Measurements from ENCODE around the gene ADCY10.
"Not testable (repeated sequence)": the region's sequence is repeated elsewhere in the genome, so short reads cannot be mapped to it uniquely, and the experiment has no call there.

ADCY10 gene

GRCh38 chr1:167812972-167813371, 101.0 kb downstream of the ADCY10 start:
- H3K4me3 ChIP-seq (IDR thresholded peaks at IDR 0.05; ENCODE audit: insufficient read depth, low read depth, low read length) = no peak overlapping the region
- no peak overlapping the region for H3K9ac ChIP-seq
- peaks cover 4% of the 10 kb centered on the region for H3K4me1 ChIP-seq (ENCODE audit: low read depth, poor library complexity, severe bottlenecking)
- H4K20me1 ChIP-seq (ENCODE audit: insufficient read depth) = no peaks in the 10 kb centered on the region
- H3K36me3 ChIP-seq (ENCODE audit: insufficient read depth) = no peaks in the 10 kb centered on the region
- H2AFZ ChIP-seq (ENCODE audit: low read depth) = no peak overlapping the region
- H3K4me2 ChIP-seq = no peak overlapping the region
- no peaks in the 10 kb centered on the region for H3K79me2 ChIP-seq (ENCODE audit: insufficient read depth, low read depth)
- H3K27me3 ChIP-seq (ENCODE audit: insufficient read depth, low read depth) = no peaks in the 10 kb centered on the region
- no peak for TF ChIP-seq CTCF (conservative IDR thresholded peaks at IDR 0.05; ENCODE audit: low read depth, low read length)
- H3K27ac ChIP-seq = no peak overlapping the region

GRCh38 chr1:167808690-167809089, 105.2 kb downstream of the ADCY10 start:
- TF ChIP-seq CTCF (conservative IDR thresholded peaks at IDR 0.05; ENCODE audit: low read depth, low read length) = no peak
- Histone ChIP-seq H3K4me1 (ENCODE audit: low read depth, poor library complexity, severe bottlenecking) (peaks cover 4% of the 10 kb centered on the region), H3K9ac (no peak overlapping the region), H3K4me2 (no peak overlapping the region), H3K4me3 (IDR thresholded peaks at IDR 0.05; ENCODE audit: insufficient read depth, low read depth, low read length) (no peak overlapping the region), H3K27ac (no peak overlapping the region), H3K27me3 (ENCODE audit: insufficient read depth, low read depth) (no peaks in the 10 kb centered on the region), H2AFZ (ENCODE audit: low read depth) (no peak overlapping the region), H3K36me3 (ENCODE audit: insufficient read depth) (no peaks in the 10 kb centered on the region), H4K20me1 (ENCODE audit: insufficient read depth) (no peaks in the 10 kb centered on the region), H3K79me2 (ENCODE audit: insufficient read depth, low read depth) (no peaks in the 10 kb centered on the region)

- Histone ChIP-seq H3K9ac (no peak overlapping the region), H3K4me2 (no peak overlapping the region), H2AFZ (ENCODE audit: low read depth) (no peak overlapping the region), H3K27me3 (ENCODE audit: insufficient read depth, low read depth) (no peaks in the 10 kb centered on the region), H3K4me1 (ENCODE audit: low read depth, poor library complexity, severe bottlenecking) (peaks cover 8% of the 10 kb centered on the region), H3K79me2 (ENCODE audit: insufficient read depth, low read depth) (no peaks in the 10 kb centered on the region), H3K4me3 (IDR thresholded peaks at IDR 0.05; ENCODE audit: insufficient read depth, low read depth, low read length) (no peak overlapping the region), H3K27ac (no peak overlapping the region), H3K36me3 (ENCODE audit: insufficient read depth) (no peaks in the 10 kb centered on the region), H4K20me1 (ENCODE audit: insufficient read depth) (no peaks in the 10 kb centered on the region)
- TF ChIP-seq CTCF (conservative IDR thresholded peaks at IDR 0.05; ENCODE audit: low read depth, low read length) = no peak
These were observed 105.8 kb downstream of the ADCY10 start for GRCh38 chr1:167808104-167808503.

- H3K79me2 ChIP-seq (ENCODE audit: insufficient read depth, low read depth); H4K20me1 ChIP-seq (ENCODE audit: insufficient read depth); H3K27me3 ChIP-seq (ENCODE audit: insufficient read depth, low read depth); H2AFZ ChIP-seq (ENCODE audit: low read depth); H3K27ac ChIP-seq; H3K9ac ChIP-seq; H3K36me3 ChIP-seq (ENCODE audit: insufficient read depth); H3K4me2 ChIP-seq; H3K4me3 ChIP-seq (IDR thresholded peaks at IDR 0.05; ENCODE audit: insufficient read depth, low read depth, low read length): not testable (repeated sequence)
- H3K4me1 ChIP-seq (ENCODE audit: low read depth, poor library complexity, severe bottlenecking) = peaks cover 10% of the 10 kb centered on the region
These were observed 107.3 kb downstream of the ADCY10 start for GRCh38 chr1:167806676-167807075.

- not testable (repeated sequence) for H3K79me2 ChIP-seq (ENCODE audit: insufficient read depth, low read depth); H3K27ac ChIP-seq; H3K4me2 ChIP-seq; H3K9ac ChIP-seq; H2AFZ ChIP-seq (ENCODE audit: low read depth); H4K20me1 ChIP-seq (ENCODE audit: insufficient read depth); H3K4me3 ChIP-seq (IDR thresholded peaks at IDR 0.05; ENCODE audit: insufficient read depth, low read depth, low read length); H3K27me3 ChIP-seq (ENCODE audit: insufficient read depth, low read depth); H3K36me3 ChIP-seq (ENCODE audit: insufficient read depth)
- H3K4me1 ChIP-seq (ENCODE audit: low read depth, poor library complexity, severe bottlenecking) = peaks cover 10% of the 10 kb centered on the region
These were observed 107.7 kb downstream of the ADCY10 start for GRCh38 chr1:167806235-167806634.
